ENCODE results near the gene KIF1B. TPM values are rescaled to one million over a fixed set of nuclear protein-coding genes. Genes with fewer than 3 reads are reported as not detected.
"Not testable (repeated sequence)": the region's sequence is repeated elsewhere in the genome, so short reads cannot be mapped to it uniquely, and the experiment has no call there.

Gene KIF1B
- total RNA-seq, 1 donor from 2014 or later = 162 TPM

DNA sequence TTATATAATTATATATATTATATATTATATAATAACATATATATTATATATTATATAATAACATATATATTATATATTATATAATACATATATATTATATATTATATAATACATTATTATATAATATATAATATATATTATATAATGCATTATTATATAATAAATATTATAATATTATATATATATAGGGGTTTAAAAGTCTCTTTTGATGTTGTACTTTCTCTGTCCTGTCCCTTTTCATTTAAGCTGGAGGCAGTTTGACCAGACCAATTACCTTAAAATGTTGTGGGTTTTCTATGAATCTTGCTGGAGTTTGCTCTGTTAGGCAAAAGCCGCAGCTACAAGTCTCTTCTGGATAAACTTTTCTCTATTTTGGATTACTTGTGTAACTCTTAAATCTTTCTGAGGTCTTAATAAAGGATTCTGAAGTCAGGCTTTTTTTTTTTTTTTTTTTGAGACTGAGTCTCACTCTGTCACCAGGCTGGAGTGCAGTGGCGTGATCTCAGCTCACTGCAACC, 22.2 kb upstream of the KIF1B start:
- FAIRE-seq (no peak), DNase-seq (ENCODE audit: low spot score in 2 of 2) (no peak)

DNA sequence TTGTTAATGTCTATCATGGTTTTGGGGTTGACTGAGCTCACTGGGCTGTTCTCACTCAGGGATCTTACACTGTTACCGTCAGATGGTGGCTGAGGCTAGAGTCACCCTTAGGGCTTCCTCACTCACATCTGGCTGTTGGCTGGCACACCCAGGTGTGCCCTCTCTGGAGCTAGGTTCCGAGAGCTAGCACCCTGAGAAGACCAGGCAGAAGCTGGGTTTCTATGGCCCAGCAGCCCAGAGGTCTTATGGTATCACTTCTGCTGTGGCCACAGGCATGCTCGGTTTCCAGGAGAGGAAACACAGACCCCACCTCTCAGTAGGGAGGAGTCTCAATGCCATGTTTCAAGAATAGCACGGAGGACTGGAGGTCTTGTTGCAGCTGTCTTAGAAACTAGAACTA, 20.7 kb upstream of the KIF1B start:
- FAIRE-seq (no peak), DNase-seq (ENCODE audit: low spot score in 2 of 2) (no peak)

DNA sequence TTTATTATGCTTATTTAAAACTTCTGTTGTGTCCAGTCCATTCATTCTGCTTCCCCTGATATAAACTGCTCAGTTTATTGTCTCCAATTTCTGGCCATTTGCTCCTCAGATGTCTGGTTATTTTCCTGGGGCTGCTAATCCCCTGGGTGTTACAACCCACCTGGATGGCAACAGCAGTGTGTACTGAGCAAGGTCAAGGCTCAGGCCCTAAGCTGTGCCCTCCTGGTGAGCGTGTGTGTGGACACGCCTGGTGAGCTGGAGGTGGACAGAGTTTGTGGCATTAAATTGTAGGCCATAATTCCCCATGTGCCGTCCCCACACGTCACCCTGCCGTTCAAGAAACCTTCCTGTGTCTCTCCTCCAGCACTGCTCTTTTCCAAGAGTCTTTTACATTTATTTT, 18.1 kb upstream of the KIF1B start:
- FAIRE-seq (no peak), DNase-seq (ENCODE audit: low spot score in 2 of 2) (no peak)

GRCh38 chr1:10193288-10193687, 17.1 kb upstream of the KIF1B start:
- no peak for DNase-seq (ENCODE audit: low spot score in 2 of 2)
- FAIRE-seq = no peak

DNA sequence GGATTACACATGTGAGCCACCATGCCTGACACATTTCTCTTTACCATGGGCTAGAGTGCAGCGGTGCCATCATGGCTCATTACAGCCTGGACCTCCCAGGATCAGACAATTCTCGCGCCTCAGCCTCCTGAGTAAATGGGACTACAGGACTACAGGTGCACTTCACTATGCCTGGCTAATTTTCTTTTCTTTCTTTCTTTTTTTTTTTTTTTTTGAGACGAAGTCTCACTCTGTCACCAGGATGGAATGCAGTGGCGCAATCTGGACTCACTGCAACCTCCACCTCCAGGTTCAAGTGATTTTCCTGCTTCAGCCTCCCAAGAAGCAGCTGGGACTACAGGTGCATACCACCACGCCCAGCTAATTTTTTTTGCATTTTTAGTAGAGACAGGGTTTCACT, 14.8 kb upstream of the KIF1B start:
- no peak for DNase-seq (ENCODE audit: low spot score in 2 of 2)
- FAIRE-seq = no peak

GRCh38 chr1:10196976-10197375, 13.4 kb upstream of the KIF1B start:
- DNase-seq (ENCODE audit: low spot score in 2 of 2) (no peak), FAIRE-seq (no peak)

GRCh38 chr1:10200620-10201019, 9.8 kb upstream of the KIF1B start:
- FAIRE-seq (no peak), DNase-seq (ENCODE audit: low spot score in 2 of 2) (no peak)

DNA sequence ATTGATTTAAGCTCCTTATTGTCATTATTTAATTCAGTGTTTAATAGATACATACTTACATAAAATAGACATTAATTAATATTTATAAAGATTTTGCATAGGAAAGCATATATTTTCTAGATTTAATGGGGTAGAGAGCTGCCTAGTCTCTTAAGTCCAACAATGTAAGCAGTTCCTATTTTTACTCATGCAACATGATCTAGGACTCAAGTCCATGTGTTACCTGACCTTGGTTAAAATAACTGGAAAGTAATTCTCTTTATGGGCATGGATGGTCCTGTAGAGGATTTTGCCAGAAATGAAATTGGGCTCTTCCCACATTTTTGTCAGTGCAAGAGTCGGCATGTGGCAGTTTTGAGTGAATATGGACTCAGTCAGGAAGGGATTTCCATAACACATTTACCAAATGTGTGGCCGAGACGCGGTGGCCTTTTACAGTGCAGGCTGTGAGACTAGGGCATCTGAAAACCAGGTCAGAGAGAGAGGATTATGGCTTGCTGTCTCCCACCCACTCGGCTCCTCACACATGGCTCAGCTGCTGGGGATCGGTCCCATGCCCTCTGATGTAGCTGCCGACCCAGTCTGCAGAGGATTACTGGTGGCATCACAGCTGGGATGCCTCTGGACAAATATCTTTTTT, 6.2 kb upstream of the KIF1B start:
- FAIRE-seq (no peak), DNase-seq (ENCODE audit: low spot score in 2 of 2) (no peak)

GRCh38 chr1:10205206-10205605, 5.2 kb upstream of the KIF1B start:
- not testable (repeated sequence) for DNase-seq (ENCODE audit: low spot score in 2 of 2); FAIRE-seq

DNA sequence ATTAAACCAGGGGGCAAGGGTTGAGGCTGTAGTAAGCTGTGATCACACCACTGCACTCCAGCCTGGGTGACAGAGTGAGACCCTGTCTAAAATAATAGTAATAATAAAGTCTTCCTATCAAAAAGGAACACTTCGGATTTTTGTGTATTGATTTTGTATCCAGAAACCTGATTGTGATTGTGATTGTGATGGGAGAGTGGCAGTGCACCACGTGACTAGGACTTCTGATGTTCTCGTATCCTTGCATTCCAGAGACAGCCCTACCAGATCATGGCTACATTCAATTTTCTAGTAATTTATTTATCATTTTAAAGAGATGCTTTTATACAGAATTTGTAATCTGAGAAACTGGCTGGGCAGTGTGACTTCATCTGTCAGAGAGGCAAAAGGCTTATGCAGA, 2.6 kb upstream of the KIF1B start:
- FAIRE-seq (no peak), DNase-seq (ENCODE audit: low spot score in 2 of 2) (no peak)

DNA sequence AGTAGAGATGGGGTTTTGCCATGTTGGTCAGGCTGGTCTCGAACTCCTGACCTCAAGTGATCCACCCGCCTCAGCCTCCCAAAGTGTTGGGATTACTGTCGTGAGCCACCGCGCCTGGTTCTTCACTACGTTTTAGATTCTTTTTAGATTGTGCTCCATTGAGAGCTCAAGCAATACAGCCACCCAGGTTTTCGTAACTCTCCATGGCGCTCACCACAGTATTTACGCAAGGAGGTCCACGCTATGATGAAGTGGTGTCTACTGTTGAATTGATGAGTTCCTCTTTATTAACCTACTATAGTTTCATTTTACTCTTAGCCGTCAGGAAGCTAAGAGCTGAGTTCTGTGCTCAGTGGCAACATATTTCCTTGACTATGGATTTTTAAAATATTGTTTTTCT, 1.8 kb upstream of the KIF1B start:
- FAIRE-seq = no peak

DNA sequence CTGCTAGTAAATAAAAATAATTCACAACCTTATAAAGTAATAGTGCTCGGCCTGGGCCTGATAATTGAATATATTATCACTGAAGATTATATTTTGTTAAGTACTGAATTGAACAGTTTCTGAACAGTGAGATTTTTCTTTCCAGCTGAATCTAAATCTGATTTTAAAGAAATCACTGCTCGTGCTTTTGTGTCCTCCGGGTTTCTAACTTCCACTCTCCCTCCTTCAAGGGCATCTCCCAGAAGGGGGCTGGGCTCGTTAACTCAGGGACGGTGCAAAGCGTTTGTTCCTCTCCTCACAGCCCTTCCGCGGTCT, 823 bp upstream of the KIF1B start:
- DNase-seq (ENCODE audit: low spot score in 2 of 2) = no peak
- FAIRE-seq = no peak

More for the DNA sequence above, 1.8 kb upstream of the KIF1B start:
- DNase-seq (ENCODE audit: low spot score in 2 of 2) = no peak

GRCh38 chr1:10210841-10211804, 753 bp downstream of the KIF1B start:
- FAIRE-seq (no peak), DNase-seq (ENCODE audit: low spot score in 2 of 2) (peak; percentile 59 to 74)

- no peak for FAIRE-seq
- no peak for DNase-seq (ENCODE audit: low spot score in 2 of 2)
These were observed 1.5 kb downstream of the KIF1B start for GRCh38 chr1:10211805-10212410.

- no peak for DNase-seq (ENCODE audit: low spot score in 2 of 2)
- no peak for FAIRE-seq
These were observed 2.1 kb downstream of the KIF1B start for GRCh38 chr1:10212476-10212875.

- DNase-seq (ENCODE audit: low spot score in 2 of 2) = no peak
- FAIRE-seq = no peak
These were observed 2.9 kb downstream of the KIF1B start for GRCh38 chr1:10213186-10213705.

DNA sequence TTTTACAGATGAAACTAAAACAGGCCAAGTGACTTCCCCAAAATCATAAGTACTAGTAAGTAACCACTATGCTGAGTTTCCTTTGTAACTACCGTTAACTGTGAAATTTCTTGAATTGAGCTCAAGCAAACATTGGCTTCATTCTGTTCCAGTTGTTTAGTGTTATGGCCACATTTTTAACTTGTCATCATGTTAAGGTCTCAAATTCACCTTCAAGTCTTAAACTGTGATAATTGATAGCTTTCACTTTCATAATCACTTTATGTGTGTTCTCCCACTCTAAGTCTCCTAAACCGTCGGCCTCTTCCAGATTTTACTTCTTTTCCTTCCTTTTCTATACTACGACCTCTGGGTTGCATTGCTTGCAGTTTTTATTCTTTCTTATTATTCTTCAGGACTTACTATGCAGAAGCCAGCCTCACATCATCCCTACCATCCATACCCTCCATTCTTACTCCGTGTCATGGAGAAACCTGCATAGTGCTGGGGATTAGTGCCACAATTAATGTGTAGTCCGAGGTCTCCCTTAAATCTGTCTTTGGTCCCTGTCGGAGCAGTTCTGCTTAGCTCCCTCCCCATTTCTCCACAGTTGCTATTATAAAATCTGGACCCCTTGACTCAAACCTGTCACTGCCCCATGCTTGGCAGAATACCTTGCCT, 5.8 kb downstream of the KIF1B start:
- DNase-seq (ENCODE audit: low spot score in 2 of 2) = no peak
- no peak for FAIRE-seq

GRCh38 chr1:10217748-10218441, 7.5 kb downstream of the KIF1B start:
- DNase-seq (ENCODE audit: low spot score in 2 of 2) (no peak), FAIRE-seq (no peak)

DNA sequence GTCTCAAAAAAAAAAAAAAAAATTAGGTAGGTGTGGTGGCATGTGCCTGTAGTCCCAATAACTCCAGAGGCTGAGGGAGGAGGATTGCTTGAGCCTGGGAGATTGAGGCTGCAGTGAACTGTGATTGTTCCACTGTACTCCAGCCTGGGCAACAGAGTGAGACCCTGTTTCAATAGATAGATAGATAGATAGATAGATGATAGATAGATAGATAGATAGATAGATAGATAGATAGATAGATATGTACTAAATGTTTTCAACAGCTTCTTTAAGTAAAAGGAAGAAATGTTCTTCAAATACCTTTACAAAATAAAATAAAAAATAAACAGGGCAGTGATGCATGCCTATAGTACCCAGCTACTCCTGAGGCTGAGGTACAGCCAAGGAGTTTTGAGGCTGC, 9.8 kb downstream of the KIF1B start:
- FAIRE-seq = no peak
- DNase-seq (ENCODE audit: low spot score in 2 of 2) = no peak

- not testable (repeated sequence) for FAIRE-seq; DNase-seq (ENCODE audit: low spot score in 2 of 2)
These were observed 10.3 kb downstream of the KIF1B start for GRCh38 chr1:10220657-10221056.

All from frontal cortex (tissue), 4 donors.